ENCODE measurements around the gene CELF1.

CELF1 gene

DNA sequence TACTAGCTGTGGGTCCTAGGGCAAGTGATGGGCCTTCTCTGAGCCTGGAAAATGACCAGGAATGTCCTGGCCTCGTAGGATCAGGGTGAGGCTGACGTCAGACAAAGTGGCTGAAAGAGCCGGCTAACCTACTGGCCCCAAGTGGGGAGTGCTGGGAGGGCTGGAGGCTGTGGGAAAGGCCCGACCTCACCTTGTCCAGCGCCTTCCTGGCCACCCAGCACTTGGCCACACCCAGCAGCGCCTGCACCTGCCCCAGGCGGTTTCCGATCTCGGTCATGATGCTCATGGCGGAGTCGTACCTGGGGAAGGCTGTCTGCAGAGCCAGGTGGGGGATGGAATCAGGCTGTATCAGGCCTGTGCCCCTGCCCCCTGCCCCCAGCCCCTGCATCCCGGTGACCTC is 111.5 kb downstream of the CELF1 start:
- TF ChIP-seq ZFX (IDR thresholded peaks at IDR 0.05): no peak
- TF ChIP-seq, protein P1, sequence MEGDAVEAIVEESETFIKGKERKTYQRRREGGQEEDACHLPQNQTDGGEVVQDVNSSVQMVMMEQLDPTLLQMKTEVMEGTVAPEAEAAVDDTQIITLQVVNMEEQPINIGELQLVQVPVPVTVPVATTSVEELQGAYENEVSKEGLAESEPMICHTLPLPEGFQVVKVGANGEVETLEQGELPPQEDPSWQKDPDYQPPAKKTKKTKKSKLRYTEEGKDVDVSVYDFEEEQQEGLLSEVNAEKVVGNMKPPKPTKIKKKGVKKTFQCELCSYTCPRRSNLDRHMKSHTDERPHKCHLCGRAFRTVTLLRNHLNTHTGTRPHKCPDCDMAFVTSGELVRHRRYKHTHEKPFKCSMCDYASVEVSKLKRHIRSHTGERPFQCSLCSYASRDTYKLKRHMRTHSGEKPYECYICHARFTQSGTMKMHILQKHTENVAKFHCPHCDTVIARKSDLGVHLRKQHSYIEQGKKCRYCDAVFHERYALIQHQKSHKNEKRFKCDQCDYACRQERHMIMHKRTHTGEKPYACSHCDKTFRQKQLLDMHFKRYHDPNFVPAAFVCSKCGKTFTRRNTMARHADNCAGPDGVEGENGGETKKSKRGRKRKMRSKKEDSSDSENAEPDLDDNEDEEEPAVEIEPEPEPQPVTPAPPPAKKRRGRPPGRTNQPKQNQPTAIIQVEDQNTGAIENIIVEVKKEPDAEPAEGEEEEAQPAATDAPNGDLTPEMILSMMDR (conservative IDR thresholded peaks at IDR 0.05): no peak

DNA sequence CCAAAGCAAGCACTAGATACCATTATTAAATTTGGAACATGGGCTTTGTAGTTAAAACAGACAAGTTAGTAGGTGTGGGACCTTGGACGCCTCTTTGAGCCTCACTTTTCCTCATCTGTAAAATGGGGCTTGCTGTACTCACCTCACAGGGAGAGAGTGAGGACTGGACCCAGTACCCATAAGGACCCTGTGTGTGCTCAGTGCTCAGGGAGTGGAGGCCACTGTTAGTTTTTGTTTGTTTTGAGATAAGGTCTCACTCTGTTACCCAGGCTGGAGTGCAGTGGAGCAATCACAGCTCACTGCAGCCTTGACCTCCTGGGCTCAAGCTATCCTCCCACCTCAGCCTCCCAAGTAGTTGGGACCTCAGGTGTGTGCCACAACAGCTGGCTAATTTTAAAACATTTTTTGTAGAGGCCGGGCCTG is 112.9 kb downstream of the CELF1 start:
- TF ChIP-seq, protein P1 (conservative IDR thresholded peaks at IDR 0.05): no peak
- H3K27ac ChIP-seq: no peak overlapping the region

More for the DNA sequence above, 111.5 kb downstream of the CELF1 start:
- H3K27ac ChIP-seq: no peak overlapping the region

DNA sequence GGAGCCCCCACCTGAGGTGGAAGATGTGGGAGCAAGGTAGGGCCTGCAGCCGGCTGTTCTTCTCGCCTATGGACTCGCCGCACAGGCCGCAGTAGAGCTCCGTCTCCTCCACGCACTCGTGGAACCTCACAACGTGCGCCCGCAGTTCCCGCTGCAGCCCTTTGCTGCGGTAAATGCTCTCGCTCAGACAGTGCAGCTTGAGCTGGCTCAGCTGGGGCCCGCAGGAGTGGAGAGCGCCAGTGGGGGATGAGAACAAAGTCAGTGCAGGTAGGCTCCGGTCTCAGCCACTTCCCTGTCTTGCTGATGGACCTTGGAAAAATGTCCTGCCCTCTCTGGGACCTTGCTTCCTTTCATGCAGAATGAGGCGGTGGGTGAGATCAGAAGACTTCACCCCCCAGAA is 114.2 kb downstream of the CELF1 start:
- no peak overlapping the region for H3K27ac ChIP-seq
- TF ChIP-seq ZFX (IDR thresholded peaks at IDR 0.05): no peak
- TF ChIP-seq, protein P1 (conservative IDR thresholded peaks at IDR 0.05): no peak

DNA sequence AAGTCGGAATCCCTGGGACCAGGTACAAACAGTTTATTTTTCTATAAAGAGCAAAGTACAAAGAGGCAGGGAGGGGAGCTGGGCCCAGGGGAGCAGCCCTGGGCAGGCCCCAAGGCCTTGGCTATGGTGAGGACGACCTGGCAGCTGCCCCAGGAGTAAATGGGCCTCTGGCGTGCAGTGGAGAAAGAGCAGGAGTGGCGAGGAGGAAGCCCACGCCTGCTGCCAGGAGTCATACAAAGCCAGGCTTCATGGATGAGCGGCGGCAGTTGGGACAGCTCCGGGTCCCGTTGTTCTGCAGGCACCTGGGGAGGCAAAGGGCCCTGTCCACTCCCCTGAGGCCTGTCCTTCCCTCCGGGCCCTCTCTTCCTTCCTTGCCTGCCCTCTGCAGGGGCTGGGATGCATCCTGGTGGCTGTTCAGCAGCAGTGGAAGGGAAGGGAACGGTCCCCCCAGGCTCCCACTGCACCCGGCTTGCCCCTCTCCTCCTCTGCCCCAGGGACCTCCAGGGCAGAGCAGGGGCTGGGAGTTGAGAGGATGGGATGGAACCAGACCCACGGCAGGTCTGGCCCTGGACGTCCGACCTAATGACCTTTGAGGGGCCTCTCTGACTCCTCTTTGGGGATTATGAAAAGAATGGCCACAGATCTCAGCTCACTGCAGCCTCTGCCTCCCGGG is 115.0 kb downstream of the CELF1 start:
- no peak overlapping the region for H3K27ac ChIP-seq
- no peak for TF ChIP-seq ZFX (IDR thresholded peaks at IDR 0.05)
- TF ChIP-seq, protein P1 (conservative IDR thresholded peaks at IDR 0.05): no peak

DNA sequence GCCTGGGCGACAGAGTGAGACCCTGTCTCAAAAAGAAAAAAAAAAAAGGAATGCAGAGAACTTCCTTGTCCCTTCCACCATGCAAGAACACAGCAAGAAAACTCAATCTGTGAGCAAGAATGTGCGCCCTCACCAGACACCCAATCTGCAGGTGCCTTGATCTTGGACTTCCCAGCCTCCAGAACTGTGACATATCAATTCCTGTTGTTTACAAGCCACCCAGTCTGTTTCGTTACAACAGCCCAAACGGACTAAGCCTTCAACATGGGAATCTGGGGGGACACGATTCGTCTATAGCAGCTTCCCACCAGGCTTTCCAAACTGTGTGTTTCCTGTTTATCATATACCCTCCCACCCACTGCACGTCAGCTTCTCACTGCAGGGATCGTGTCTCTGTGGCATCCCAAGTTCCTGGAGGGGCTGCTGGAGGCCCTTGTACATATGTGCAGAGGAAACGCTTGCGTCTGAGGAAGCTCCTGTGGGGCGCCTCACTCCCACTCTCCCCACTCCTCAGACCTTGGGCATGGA is 115.7 kb downstream of the CELF1 start:
- TF ChIP-seq, protein P1 (conservative IDR thresholded peaks at IDR 0.05): no peak
- TF ChIP-seq ZFX (IDR thresholded peaks at IDR 0.05): no peak
- H3K27ac ChIP-seq: no peak overlapping the region

DNA sequence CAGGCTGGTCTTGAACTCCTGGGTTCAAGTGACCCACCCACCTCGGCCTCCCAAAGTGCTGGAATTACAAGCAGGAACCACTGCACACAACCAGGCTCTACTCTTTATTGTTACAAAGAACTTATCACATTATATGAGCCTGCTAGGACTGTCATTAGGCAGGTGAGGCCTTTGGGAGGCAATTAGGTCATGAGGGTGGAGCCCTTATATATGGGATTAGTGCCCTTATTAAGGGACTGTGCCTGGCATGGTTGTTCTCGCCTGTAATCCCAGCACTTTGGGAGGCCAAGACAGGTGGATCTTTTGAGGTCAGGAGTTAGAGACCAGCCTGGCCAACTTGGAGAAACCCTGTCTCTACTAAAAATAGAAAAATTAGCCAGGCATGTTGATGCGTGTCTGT is 116.2 kb downstream of the CELF1 start:
- no peak overlapping the region for H3K27ac ChIP-seq
- TF ChIP-seq ZFX (IDR thresholded peaks at IDR 0.05): no peak
- TF ChIP-seq, protein P1 (conservative IDR thresholded peaks at IDR 0.05): no peak

DNA sequence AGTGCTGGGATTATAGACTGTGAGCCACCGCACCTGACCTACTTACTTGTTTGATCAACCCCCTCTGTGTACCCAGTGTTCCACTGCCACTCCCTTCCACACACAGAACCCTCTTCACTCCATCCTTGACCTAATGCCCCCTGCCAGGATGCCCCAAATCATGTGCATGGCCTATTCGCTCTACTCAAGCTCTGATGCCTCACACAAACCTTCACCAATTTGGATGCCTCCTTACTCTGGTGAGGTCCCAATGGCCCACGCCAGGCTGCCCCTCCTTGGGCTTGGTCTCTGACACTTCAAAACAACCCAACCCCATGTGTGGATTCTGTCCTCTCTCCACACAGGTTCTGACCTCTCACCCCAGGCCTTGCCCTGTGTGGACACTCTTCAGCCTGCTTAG is 117.2 kb downstream of the CELF1 start:
- no peak for TF ChIP-seq ZFX (IDR thresholded peaks at IDR 0.05)
- TF ChIP-seq, protein P1 (conservative IDR thresholded peaks at IDR 0.05): no peak
- H3K27ac ChIP-seq: no peak overlapping the region

All from C4-2B (cell line).